Panc1 (cell line): ENCODE measurements around the gene MYADML2. TPM values are rescaled to one million over a fixed set of nuclear protein-coding genes. Genes with fewer than 3 reads are reported as not detected.

ENCODE experiments used
- ATAC-seq: fragments of 200-7000 bp; cut with Tn5 transposase; 2 replicates; pipeline ENCODE4 v1.9.1; 2020; ENCODE audit warnings: mild to moderate bottlenecking, moderate library complexity
- BruUV-seq: library from RNA; stranded (reverse); fragments of 400-500 nt; replicated peaks from 2 replicates; lab custom pipeline; 2021; lab: Mats Ljungman, UMichigan
- CTCF ChIA-PET: fragments of 300-600 bp; sonication (Branson Sonifier 250); formaldehyde crosslinking; loops from one replicate; lab custom pipeline; 2022; ENCODE audit warnings: antibody characterized with exemption; lab: Charles Lee
- POLR2A ChIA-PET: fragments of 300-600 bp; sonication (Branson Sonifier 250); formaldehyde crosslinking; loops from one replicate; lab custom pipeline; 2022; ENCODE audit warnings: antibody characterized with exemption; lab: Charles Lee
- DNase-seq: peaks from one replicate; pipeline ENCODE4 v3.0.0-alpha.2; 2010; ENCODE audit warnings: low read depth, low spot score
- H3K27ac ChIP-seq: 2 replicates; pipeline ENCODE4 v1.5.1; 2011; ENCODE audit warnings: mild to moderate bottlenecking, low read length, inconsistent platforms
- H3K27me3 ChIP-seq: fragments of 200-500 bp; sonication (Bioruptor generic); 2 replicates; pipeline ENCODE4 v1.6.0; 2014; ENCODE audit warnings: low read length, inconsistent platforms; ENCODE audit not compliant: control insufficient read depth, insufficient read depth
- H3K36me3 ChIP-seq: fragments of 200-500 bp; sonication (Bioruptor generic); 2 replicates; pipeline ENCODE4 v1.5.1; 2014; ENCODE audit warnings: inconsistent platforms, mild to moderate bottlenecking, low read length, moderate library complexity; ENCODE audit not compliant: control insufficient read depth, insufficient read depth
- H3K4me1 ChIP-seq: 2 replicates; pipeline ENCODE4 v1.5.1; 2011; ENCODE audit warnings: inconsistent platforms, mild to moderate bottlenecking, low read length, moderate library complexity; ENCODE audit not compliant: control insufficient read depth, insufficient read depth
- H3K4me3 ChIP-seq, 2 experiments: 2 replicates each; pipeline ENCODE4 v1.5.1; 2011 to 2012; ENCODE audit warnings: low read depth in 2 of 2, low read length in 2 of 2, mild to moderate bottlenecking in 2 of 2, inconsistent platforms in 1 of 2, moderate library complexity in 1 of 2
- H3K9me3 ChIP-seq: fragments of 200-500 bp; sonication (Bioruptor generic); 2 replicates; pipeline ENCODE4 v1.5.1; 2014; ENCODE audit warnings: low read depth, mild to moderate bottlenecking, inconsistent platforms, low read length, moderate library complexity; ENCODE audit not compliant: control insufficient read depth, insufficient read depth
- POLR2AphosphoS5 ChIP-seq: IDR thresholded peaks from 2 replicates; pipeline ENCODE4 v1.6.1; 2012; ENCODE audit warnings: mild to moderate bottlenecking, low read depth, low read length, moderate library complexity
- SIN3A ChIP-seq: IDR thresholded peaks from 2 replicates; pipeline ENCODE4 v1.6.1; 2012; ENCODE audit warnings: low read depth, mild to moderate bottlenecking, low read length, moderate library complexity, borderline replicate concordance; ENCODE audit not compliant: insufficient read depth
- TCF7L2 ChIP-seq: IDR thresholded peaks from 2 replicates; pipeline ENCODE4 v1.6.1; 2011; ENCODE audit warnings: mild to moderate bottlenecking, low read depth, low read length, inconsistent platforms
- in situ Hi-C: cut with HindIII; loops from 2 replicates; pipeline ENCODE4 v1.10.0; 2016; ENCODE audit warnings: low sequenced_read_pairs, low pct_unique_long_range_greater_than_20kb
- intact Hi-C: fragments of 100-400 bp; cut with micrococcal nuclease; formaldehyde crosslinking; loops from one replicate; pipeline ENCODE4 v1.10.0; 2022; ENCODE audit not compliant: unreplicated experiment
- total RNA-seq: library from RNA; stranded (reverse); gene quantifications from one replicate; pipeline ENCODE4 v1.2.1, GENCODE V29; 2021; ENCODE audit not compliant: unreplicated experiment
- TF ChIP-seq, protein P1 (sequence below): fragments of 450-650 bp; IDR thresholded peaks from 2 replicates; pipeline ENCODE4 v1.5.1; 2017; ENCODE audit warnings: mild to moderate bottlenecking
- TF ChIP-seq, protein P2 (sequence below), 2 experiments: IDR thresholded peaks; 2 replicates each; pipeline ENCODE4 v1.6.1; 2011 to 2012; ENCODE audit warnings: low read depth in 2 of 2, control low read depth in 1 of 2, low read length in 1 of 2, mild to moderate bottlenecking in 1 of 2, moderate library complexity in 1 of 2; ENCODE audit not compliant: insufficient read depth in 1 of 2

The MYADML2 gene
- total RNA-seq, 1 experiment from 2014 or later = not detected

DNA sequence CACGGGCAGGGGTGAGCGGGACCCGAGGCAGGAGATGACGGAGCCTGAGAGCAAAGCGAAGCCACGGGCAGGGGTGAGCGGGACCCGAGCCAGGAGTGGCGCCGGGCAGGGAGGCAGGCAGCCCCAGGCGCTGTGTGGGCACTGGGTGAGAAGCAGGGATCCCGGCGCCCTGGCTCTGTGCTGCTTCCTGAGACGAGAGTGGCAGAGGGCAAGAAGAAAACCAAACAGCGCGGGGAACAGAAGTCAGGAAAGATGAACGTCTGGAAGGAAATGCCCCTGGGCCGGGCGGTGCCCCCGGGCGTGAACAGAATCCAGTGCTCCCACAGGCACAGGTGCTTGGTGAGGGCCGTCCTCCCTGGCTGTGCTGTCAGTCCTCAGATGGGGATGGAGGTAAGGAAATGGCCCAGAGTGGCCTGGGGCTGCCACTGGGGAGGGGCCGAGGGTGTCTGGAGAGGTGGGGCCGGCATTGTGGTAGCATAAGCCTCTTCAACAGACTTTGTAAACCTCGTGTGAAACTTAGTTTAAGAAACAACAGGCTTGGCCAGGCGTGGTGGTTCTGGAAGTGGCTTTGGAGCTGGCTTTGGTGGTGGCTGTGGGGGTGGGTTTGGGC, 40.2 kb upstream of the MYADML2 start:
- no peak for TF ChIP-seq SIN3A
- TF ChIP-seq, protein P1, sequence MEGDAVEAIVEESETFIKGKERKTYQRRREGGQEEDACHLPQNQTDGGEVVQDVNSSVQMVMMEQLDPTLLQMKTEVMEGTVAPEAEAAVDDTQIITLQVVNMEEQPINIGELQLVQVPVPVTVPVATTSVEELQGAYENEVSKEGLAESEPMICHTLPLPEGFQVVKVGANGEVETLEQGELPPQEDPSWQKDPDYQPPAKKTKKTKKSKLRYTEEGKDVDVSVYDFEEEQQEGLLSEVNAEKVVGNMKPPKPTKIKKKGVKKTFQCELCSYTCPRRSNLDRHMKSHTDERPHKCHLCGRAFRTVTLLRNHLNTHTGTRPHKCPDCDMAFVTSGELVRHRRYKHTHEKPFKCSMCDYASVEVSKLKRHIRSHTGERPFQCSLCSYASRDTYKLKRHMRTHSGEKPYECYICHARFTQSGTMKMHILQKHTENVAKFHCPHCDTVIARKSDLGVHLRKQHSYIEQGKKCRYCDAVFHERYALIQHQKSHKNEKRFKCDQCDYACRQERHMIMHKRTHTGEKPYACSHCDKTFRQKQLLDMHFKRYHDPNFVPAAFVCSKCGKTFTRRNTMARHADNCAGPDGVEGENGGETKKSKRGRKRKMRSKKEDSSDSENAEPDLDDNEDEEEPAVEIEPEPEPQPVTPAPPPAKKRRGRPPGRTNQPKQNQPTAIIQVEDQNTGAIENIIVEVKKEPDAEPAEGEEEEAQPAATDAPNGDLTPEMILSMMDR = no peak
- TF ChIP-seq, protein P2, sequence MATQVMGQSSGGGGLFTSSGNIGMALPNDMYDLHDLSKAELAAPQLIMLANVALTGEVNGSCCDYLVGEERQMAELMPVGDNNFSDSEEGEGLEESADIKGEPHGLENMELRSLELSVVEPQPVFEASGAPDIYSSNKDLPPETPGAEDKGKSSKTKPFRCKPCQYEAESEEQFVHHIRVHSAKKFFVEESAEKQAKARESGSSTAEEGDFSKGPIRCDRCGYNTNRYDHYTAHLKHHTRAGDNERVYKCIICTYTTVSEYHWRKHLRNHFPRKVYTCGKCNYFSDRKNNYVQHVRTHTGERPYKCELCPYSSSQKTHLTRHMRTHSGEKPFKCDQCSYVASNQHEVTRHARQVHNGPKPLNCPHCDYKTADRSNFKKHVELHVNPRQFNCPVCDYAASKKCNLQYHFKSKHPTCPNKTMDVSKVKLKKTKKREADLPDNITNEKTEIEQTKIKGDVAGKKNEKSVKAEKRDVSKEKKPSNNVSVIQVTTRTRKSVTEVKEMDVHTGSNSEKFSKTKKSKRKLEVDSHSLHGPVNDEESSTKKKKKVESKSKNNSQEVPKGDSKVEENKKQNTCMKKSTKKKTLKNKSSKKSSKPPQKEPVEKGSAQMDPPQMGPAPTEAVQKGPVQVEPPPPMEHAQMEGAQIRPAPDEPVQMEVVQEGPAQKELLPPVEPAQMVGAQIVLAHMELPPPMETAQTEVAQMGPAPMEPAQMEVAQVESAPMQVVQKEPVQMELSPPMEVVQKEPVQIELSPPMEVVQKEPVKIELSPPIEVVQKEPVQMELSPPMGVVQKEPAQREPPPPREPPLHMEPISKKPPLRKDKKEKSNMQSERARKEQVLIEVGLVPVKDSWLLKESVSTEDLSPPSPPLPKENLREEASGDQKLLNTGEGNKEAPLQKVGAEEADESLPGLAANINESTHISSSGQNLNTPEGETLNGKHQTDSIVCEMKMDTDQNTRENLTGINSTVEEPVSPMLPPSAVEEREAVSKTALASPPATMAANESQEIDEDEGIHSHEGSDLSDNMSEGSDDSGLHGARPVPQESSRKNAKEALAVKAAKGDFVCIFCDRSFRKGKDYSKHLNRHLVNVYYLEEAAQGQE (IDR thresholded peaks at IDR 0.05; ENCODE audit: insufficient read depth in 1 of 2, low read depth in 2 of 2, low read length in 1 of 2) = no peak
- TF ChIP-seq TCF7L2 = no peak
- TF ChIP-seq POLR2AphosphoS5 = no peak
- in situ Hi-C loops = no loop called here
- DNase-seq (no peak), ATAC-seq (no peak)
- H3K4me3 ChIP-seq = no peak overlapping the region
- no peaks in the 10 kb centered on the region for H3K27me3 ChIP-seq
- ChIA-PET POLR2A (no interaction called here), CTCF (no interaction called here)
- H3K4me1 ChIP-seq = peaks cover 17% of the 10 kb centered on the region
- H3K27ac ChIP-seq = no peak overlapping the region
- no peaks in the 10 kb centered on the region for H3K36me3 ChIP-seq
- intact Hi-C loops = no loop called here
- H3K9me3 ChIP-seq = no peaks in the 10 kb centered on the region
- BruUV-seq = no TSS peak

DNA sequence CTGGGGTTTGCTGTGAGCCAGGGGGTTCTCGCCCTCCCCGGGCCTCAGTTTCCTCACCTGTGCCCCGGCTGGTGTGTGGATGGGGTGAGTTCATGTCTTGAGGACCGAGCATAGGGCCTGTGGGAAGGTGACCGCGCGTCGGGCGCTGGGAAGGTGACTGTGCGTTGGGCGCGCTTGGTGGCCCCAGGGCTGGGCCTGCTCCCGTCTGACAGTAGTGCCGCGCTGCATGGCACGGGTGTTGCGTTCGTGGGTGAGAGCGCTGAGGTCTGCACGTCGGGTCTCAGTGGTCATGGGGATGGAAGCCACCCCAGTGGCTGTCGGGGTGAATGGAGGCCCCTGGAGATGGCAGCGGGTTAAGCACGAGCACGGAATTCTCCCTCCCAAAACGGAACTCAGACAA, 39.6 kb upstream of the MYADML2 start:
- H3K4me1 ChIP-seq = peaks cover 10% of the 10 kb centered on the region
- CTCF ChIA-PET = no interaction called here
- no peaks in the 10 kb centered on the region for H3K27me3 ChIP-seq
- POLR2A ChIA-PET = no interaction called here
- no peak overlapping the region for H3K4me3 ChIP-seq
- TF ChIP-seq, protein P2 (IDR thresholded peaks at IDR 0.05; ENCODE audit: insufficient read depth in 1 of 2, low read depth in 2 of 2, low read length in 1 of 2) = no peak
- no peak for TF ChIP-seq POLR2AphosphoS5
- intact Hi-C loops = no loop called here
- DNase-seq = no peak
- H3K9me3 ChIP-seq = no peaks in the 10 kb centered on the region
- BruUV-seq = TSS peak; percentile 59
- no peak overlapping the region for H3K27ac ChIP-seq
- H3K36me3 ChIP-seq = no peaks in the 10 kb centered on the region
- in situ Hi-C loops = no loop called here
- ATAC-seq = no peak
